Erythroblast (primary cell): Measurements from ENCODE around the gene CHID1.

ENCODE experiments used
- GATA1 ChIP-seq: IDR thresholded peaks from 2 replicates; pipeline ENCODE4 v1.6.1; 2011; ENCODE audit warnings: low read depth, mild to moderate bottlenecking, control low read depth, low read length, moderate library complexity
- POLR2A ChIP-seq: IDR thresholded peaks from 2 replicates; pipeline ENCODE4 v1.6.1; 2011; ENCODE audit warnings: mild to moderate bottlenecking, low read length

GRCh38 chr11:858762-859339 is 51.8 kb downstream of the CHID1 start:
- no peak for TF ChIP-seq POLR2A
- no peak for TF ChIP-seq GATA1
